HG03039 (cell line): ENCODE results near the gene MLYCD.

ENCODE experiments used
- ATAC-seq: cut with Tn5 transposase; IDR thresholded peaks from one replicate; pipeline ENCODE4 v1.9.1; 2021; ENCODE audit warnings: mild to moderate bottlenecking, moderate library complexity; ENCODE audit not compliant: unreplicated experiment

Gene MLYCD

DNA sequence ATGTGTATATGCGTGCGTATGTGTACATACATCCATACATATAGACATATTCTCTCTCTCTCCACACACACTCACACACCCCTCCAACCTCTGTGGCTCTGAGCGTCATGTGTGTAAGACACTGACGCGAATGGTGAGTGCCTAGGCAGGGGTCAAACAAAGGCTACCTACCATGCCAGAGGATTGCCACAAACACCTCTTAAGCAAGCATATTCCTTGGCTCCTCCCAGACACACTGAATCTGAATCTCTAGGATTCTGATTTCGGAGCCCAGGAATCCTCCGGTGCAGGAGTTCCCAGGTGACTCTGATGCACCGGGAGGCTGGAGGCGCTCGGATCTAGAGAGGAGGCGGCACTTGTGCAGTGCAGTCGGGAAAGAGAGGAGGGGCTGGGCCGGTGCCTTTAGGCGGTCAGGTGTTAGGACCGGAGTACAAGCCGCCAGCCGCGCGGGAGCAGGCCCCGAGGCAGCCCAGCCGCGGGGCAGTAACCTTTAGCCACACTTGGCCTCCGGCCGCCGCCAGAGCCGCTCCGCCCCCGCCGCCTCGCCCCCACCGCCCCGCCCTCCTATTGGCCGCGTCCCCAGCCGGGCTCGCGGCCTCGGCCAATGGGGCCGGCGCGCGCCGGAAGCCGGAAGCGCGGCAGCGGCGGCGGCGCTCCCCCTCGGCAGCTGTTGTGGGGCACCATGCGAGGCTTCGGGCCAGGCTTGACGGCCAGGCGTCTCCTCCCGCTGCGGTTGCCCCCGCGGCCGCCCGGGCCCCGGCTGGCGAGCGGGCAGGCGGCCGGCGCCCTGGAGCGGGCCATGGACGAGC is at the start of gene MLYCD:
Gene MLYCD (plus strand): TSS at position 653 of the 809 bp plus-strand sequence. CDS start 30 bp downstream, at position 683.
- peak; percentile 88 for ATAC-seq

DNA sequence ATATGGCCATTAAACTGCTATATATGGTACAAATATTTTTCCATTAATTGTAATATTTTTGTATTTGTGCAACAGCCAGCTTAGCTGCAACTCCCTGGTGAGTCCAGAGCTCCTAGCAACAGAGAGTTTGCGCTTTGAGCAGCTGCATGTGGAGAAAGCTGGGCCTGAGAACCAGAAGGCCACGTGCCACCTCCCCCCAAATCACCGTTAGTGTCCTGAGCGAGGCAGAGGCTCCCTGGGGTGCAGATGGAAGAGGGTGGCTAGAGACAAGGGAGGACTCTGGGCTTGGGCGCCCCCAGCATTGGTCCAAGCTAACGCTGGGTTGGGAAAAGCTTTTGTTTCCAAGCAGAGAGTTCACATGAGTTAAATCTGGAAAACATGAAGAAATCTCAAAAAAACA is 49.5 kb upstream of the MLYCD start:
- ATAC-seq: no peak

DNA sequence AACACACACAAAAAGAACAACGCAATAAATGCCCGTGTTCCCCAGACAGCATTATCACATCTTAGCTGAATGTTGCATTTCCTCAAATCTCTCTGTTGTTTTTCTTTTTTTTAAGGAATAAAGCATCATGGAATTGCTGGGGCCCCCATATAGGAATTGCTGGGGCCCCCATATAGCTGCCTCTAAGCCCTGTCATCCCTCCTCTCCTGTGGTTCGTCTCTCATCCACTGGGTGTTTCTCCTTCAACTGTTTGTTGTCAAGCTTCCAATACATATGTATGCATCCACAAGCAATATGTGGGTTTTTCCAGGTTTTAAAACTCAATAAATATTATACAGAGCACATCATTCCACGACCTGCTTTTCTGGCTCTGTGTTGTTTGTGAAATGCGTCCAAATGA is 48.0 kb upstream of the MLYCD start:
- no peak for ATAC-seq

DNA sequence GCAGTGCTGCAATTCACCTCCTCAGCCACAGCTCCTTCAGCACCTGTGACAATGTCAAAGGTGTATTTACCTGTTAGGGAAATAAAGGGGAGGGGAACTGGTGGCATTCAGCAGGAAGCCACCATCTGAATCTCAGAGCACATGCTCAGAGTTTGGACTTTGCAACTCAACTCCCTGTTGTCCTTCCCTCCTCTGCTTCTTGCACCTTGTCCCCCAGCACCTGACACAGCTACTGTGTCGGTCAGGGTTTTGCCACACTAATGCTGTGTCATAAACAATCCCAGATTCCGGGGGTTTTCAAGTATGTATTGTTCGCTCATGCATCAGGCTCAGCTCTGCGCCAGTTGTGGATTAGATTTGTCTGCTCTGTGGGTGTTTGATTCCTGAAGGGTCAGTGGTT is 47.4 kb upstream of the MLYCD start:
- no peak for ATAC-seq

DNA sequence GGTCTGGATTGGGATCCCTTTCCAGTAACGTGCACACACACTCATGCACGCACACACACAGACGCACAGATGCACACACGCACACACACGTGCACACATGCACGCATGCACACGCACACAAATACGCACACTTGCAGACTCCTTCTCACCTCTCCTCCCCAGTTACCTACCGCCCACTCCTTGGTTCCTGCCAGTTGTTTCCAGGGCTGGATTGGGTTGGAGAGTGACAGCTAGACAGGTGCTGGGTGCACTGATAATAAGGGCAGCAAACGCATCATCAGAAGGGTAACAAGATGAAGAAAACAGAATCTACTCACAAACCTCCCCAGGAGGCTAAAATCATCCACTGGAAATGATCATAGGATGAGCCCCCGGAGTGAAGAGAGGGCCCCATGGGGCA is 46.1 kb upstream of the MLYCD start:
- no peak for ATAC-seq

DNA sequence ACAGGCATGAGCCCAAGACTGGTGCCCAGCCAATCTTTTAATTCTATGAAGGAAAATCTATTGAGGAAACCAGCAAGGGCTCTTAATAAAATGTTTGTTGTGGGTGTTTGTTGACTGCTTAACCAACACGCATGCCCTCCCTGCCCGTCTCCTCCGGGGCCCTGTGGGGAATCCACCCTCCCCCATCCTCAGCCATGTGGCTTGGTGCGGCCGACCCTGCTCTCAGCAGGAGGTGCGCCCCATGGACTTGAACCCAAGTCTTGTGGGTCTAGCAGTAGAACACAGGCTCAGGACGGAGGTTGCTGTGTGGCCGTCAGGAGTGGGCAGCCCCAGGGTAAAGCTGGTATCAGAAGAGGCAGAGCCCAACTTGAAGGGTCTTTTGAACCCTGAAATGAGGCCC is 45.1 kb upstream of the MLYCD start:
- ATAC-seq: no peak

DNA sequence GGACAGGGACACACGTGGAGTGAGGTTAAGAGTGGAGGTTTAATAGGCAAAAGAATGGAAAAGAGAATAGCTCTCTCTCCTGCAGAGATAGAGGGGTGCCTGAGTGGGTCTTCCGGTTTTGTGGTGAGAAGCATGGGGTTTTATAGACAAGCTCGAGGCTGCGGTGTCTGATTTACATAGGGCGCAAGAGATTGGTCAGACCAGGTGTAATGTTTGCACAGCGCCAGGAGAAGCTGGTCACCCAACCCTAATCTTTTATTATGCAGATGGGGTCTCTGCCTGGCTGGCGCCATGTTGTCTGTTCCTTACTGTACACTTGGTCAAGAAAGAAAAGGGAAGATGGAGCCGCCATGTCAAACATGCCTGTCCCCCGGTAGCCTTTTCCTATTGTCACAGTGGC is 44.5 kb upstream of the MLYCD start:
- ATAC-seq: no peak

DNA sequence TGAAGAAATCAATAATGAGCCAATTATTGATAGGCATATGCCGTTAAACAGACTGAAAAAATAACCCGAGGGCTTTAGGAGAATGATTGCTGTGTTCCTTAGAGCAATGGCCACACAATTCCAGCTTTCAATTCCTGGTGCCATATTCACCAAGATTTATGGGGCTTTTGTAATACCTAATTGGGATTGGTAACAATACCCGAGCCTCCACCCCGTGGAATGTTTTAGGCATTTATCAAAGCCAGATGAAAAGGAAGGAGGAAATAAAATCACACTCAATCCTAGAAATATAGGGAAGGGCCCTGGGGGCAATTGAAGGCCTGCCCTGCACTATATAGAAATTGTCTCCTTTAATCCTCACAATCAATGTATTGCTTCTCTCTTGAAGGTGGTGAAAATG is 42.1 kb upstream of the MLYCD start:
- ATAC-seq: no peak

DNA sequence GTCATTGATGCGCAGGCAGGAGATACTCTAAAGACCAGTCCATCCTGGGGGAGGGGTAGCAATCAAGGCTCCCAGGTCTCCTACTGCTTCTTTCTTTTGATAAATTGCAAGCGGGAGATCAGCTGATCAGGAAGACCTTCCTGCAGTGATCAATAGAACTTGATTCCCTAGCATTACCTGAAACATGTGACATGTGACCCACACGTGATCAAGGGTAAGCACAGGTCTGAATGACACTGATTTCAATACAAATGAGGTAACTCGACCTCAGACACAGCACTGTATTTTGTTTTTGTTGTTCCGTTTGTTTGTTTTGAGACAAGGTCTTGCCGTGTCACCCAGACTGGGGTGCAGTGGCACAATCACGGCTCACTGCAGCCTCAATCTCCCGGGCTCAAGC is 39.6 kb upstream of the MLYCD start:
- no peak for ATAC-seq

DNA sequence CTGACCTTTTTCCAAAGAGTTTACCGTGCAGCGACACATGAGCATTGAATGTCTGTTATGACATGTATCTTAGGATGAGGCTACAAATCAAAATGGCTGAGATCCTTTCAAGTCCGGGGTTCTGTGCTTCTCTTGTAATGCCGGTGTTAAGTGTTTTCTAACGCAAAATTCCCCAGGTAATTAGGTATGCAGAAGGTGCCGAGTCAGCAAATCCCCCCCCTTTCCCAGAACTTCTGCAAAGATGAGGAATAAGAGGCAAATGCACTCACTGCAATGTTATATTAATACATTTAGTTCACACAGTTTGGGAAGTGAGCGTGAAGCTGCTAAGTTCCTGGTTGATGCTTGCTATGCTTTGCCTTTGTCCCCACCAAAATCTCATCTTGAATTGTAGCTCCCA is 36.3 kb upstream of the MLYCD start:
- ATAC-seq: no peak

DNA sequence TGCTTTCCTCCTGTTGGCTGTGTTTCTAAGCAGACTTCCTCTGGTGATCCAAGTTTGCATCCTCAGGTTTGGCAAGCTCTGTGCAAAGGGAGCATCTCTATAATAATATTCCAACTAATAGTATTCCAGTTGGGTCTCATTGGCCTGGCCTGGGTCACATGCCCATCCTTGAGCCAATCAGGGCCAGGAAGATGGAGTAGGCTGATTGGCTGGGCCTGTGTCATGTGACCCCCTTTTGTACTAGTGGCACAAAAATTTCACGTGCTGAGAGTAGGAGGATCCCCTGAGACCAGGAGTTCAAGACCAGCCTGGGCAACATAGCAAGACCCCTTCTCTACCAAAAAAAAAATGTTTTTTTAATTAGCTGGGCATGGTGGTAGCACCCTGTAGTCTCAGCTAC is 35.2 kb upstream of the MLYCD start:
- no peak for ATAC-seq

DNA sequence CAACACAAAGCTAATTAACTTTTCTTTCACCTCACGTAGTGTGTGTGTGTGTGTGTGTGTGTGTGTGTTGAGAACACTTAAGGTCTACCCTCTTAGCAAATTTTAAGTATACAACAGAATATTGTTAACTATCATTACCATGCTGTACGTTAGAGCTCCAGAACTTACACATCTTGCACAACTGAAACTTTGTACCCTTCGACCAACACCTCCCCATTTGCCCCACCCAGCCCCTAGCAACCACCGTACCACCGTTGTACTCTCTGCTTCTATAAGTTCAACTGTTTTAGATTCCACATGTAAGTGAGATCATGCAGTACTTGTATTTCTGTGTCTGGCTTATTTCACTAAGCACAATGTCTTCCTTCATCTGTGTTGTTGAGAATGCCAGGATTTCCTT is 28.1 kb upstream of the MLYCD start:
- no peak for ATAC-seq

DNA sequence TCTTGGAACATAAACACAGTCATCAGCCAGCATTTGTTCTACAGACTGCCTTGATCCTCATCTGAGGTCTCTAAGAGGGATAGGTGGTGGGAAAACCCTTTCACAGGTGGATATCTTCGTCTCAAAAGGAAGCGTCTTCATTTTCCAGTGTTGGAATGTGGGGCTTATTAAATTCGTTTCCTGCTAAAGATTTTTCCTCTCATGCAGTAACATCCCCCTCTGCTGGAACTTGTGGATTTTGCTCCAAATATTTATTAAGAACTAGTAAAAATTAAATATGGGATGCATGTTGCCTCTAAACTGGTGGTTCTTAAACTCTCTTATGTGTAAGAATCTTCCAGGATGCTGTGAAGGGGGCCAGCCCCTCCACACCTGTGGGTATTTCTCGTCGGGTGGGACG is 20.1 kb upstream of the MLYCD start:
- no peak for ATAC-seq

DNA sequence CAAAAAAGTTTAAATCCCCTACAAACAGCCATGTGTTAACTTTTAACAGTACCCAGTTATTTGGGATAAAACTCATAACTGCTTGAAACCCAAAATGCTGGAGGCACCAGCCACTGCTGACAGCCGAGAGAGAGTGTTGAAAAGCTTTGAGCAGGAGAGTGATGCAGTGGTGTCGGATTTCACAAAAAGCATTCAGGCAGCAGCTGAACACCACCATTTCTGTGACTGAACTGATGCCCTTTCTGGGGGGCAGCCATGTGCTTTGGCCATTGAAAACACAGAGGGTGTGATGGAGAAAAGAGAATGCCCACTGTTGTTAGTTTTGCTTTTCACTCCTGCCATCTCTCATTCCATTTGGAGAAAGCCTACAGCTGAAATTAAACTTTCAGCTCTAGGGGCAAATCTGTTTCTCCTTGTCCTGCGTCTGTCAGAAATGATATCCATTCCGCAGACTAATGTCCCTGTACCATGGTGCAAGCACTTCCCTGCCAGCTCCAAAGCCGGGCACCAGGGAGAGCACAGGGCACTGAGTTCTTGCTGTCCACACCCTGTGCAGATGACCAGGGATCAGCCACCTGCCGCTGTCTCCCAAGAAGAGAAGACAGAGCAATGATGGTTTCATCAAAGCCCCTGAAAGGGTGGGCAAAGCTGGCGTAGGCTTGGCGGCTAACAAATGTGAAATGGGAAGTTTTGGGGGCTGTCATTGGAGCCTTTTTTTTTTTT is 16.6 kb upstream of the MLYCD start:
- ATAC-seq: no peak

DNA sequence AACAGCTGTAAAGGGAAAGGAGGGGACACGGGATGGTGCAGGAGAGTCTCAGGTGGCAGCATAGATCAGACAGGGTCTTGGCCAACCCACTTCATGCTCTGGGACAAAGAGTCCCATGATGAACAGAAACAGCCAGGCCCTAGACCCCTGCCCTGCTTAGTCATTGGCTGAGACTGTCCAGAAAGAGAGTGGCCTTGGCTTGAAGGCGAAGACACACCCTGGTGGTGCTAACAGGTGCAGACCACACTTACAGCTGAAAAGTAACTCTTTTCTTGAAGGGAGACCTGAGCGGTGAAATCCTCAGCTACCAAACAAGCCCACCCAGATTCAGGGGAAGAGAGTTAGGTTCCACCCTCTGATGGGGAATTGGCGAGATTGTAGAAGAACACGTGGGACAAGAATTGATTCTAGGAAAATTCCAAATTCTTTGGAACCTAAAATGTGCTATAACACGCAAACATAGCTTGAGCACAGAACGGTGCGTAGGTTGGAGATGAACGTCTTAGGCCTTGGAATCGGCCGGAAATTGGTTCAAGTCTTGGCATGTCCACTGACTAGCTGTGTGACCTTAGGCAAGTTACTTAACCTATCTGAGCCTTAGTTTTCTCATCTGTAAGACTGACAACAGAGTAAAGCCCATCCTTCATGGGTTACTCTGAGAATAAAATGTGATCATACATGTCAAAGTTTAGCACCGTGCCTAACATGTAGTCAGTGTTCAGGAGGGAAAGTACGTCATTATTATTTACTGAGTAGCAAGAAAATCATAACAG is 12.5 kb upstream of the MLYCD start:
- ATAC-seq: no peak

DNA sequence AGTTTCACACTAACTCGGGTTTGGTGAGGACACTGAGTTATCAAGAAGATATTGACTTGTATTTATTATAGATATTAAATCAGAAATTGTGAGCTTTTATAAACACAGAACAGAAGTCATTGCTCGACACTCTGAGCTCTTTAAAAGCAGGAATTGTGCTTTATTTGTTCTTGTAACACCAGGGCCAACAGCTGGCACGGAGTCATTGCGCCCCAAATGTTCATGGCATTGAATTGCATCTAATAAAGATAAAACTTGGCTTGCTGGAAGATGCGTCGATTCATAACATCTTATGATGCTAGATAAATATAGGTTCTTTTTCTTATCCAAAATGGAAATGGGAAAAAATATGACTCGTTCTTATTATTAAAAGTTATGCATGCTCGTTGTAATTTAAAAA is 11.8 kb upstream of the MLYCD start:
- ATAC-seq: no peak

DNA sequence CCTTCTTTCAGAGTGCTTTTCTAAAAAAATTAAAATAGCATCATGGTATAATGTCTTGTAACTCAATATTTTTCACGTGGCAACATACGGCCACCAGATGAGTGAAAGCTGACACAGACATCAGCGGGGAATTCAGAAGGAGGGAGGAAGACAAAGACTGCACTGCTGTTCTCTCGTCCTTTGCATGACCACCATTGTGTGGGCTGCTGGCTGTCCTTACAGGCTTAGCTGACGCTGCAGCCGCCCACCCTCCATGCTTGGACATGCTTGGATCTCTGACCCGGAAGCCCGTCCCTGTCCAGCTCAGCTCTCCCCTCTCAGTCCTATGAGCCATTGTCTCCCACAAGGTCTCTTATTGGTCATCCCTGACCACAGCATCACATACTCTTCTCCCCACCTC is 11.4 kb upstream of the MLYCD start:
- ATAC-seq: no peak

DNA sequence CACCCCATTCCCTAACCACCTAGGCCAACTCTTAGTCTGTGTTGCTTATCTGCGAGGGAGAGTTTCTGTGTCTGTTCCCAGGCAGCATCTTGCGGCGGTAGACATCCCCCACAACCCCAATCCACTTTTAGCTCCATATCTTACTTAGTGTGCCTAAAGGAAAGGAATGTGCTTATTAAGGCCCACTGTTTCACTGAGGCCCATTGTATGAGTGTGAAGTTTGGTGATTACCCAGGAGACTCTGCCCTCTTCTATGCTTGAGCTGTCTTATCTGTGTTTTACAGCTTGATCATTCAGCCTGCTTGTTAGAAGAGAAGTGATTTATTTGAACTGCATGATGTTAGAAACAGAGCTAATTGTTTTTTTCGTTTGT is 10.3 kb upstream of the MLYCD start:
- no peak for ATAC-seq

DNA sequence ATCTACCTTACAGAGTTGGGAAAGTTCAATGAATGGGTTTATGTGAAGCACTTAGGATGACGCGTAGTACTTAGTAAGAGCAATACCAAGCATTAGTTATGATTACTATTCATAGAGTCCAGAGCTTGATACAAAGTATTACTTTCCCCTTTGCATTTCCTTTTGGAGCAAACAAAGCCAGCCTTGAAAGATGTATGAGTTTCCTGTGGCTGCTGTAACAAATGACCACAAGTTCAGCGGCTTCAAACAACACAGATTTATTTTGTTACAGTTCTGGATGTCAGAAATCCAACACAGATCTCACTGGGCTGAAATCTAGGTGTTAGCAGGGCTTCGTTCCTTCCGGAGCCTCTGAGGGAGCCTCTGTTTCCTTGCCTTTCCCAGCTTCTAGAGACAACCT is 8.6 kb upstream of the MLYCD start:
- ATAC-seq: no peak

DNA sequence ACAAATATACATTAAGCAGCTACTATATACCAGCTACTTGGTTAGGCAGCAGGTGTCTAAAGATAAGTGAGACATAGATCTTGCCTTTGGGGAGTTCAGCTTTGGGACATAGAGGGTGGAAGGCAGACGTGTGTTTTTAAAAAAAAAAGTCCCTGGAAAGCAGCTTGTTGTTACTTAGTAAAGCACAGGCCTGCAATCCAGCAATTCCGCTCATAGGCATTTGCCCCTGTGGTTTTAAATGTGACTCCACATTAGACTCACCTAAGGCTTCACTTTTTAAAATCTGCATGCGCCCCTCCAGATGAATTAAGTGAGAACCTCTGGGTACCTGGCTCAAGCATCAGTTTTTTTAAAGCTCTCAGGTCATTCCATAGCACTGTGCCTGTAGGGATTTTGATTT is 7.2 kb upstream of the MLYCD start:
- no peak for ATAC-seq

DNA sequence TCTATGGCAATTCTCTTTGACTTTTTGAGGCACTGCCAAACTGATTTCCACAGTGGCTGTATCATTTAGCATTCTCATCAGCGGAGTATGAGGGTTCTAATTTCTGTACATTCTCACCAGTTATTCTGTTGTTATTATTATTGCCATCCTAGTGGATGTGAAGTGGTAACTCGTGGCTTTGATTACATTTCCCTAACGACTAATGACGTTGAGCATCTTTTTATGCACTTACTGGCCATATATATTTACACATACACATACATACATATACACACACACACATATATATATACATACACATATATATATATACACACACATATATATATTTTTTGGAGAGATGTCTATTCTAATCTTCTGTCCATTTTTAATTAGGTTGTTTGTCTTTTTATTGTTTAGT is 3.7 kb upstream of the MLYCD start:
- ATAC-seq: no peak

DNA sequence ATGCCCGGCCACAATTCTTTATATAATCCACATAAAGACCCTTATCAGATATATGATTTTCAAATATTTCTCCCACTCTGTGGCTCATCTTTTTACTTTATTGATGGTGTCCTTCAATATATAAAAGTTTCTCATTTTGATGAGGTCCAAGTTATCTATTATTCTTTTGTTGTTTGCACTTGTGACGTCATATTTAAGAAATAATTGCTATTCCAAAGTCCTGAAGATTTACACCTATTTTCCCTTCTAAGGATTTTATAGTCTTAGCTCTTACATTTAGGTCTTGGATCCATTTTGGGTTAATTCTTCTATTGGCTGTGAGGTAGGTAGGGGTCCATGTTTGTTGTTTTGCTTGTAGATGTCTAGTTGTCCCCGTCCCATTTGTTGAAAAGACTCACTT is 3.0 kb upstream of the MLYCD start:
- ATAC-seq: no peak
